ENCODE measurements around the gene DLG2.

DLG2 gene

DNA sequence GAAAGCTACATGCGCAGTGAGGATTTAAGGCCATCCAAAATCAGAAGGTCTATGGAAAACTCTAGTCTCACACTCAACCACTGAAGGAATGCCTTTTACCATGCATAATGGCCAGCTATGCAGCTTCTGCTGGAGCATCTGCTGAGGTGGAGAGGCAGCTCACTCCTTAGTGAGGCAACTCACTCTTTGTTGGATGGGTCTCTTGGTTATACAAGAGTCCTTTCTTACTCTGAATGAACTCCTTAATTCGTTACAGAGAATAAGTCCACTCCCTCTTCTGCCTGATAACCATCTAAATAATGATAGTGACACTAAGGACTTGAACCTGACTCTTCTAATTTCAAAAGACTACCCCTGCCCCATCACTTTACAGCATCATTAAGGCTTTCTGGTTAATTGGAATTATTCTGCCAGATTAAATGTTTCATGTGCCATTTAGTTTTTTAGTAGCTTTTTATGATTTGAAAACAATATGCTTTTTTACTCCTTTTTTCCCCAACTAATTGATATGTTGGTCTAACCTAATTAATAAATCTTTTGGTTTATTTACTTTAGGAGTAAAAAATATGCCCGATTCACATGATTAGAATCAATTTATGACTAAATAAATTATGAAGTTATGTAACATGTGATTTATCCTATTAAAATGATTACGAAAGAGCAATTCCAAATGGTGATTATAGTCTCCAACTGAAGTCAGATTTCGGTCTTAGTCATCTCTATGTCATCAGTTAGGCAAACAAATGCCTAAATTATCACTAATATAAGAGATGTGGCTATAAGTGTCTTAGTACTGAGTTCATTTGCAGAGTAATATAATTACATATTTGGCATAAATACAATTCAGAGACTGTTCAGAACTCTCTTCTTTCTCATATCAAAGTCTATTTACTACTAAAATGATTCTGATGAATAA is 2054.3 kb downstream of the DLG2 start:
- no peak for DNase-seq

DNA sequence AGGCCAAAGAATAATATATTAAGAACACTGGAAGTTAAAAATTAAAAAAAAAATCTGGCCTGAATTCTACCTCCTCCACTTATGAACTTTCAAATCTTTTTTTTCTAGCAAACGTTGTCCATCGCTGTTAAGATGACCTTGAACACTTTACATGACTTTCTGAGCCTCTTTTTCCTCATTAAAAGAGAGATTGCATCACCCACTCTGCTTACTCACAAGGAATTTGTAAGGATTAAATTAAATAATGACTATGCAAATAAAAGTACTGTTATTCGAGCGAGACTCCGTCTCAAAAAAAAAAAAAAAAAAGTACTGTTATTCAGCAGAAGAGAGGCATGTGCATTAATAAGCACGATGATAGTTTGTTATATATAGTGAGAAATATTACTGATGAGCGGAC is 2055.8 kb downstream of the DLG2 start:
- DNase-seq, result no peak

DNA sequence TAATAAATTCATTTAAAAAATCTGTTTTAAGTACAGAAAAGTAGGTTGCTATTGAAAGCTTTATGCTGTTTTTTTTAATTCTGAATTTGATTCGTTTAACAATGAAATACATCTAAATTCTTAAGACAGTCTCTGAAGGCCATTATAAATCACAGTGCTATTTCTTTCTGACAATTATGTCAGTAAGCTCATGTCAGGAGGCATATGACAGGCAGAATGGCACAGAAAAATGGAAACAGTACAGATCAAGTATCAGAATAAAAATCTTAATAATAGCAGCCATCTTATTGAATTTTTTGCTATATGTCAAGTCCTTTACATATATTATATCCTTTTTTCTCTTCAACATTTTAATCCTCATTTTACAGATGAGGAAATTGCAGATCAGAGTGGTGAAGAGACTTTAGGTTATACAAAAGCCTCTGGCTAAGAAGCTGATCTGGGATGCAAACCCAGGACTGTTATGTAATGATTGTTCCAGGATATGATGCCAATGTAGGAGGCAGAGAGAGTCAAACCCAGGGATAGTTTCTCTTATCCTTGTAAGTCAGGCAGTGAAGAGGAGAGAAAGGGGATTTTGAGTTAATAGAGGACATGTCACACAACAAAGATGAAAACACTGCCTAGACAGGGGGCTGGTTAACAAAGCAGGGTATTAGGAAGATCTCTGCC is 2057.9 kb downstream of the DLG2 start:
- DNase-seq, result no peak

DNA sequence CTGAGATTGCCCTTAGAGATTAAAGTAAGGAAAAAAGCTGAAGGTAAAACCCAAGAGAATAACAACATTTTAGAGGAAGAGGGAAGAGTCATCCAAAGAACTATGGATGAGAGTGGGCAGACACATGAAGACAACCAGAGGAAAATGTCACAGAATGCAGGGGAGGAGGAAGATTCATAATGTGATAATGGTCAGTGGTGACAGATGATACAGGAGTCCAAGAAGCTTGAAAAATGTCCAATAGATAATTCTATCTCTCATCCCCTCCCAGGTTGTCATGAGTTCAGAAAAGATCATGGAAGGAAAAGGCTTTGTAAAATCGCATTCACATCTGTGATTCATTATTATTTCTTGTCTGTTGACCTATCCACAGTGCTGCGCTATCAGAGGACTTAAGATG is 2058.6 kb downstream of the DLG2 start:
- no peak for DNase-seq

DNA sequence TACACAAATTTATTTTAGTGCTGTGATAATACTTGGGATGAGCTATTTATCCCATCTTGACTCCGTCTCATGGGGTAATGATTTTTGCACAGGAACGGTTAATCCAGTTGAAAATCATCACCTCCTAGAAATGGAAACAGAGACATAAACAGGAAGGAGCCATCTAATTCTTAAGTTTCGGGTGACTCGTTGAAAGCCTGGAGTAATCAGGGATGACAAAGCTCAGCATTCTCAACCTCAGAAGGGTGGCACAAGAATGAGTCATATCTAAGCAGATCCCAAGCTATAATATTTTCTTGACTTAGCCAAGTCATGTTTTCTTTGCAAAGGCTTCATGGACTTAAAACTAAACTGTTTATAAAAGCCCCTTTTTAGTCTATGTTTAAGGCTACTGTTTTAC is 2060.2 kb downstream of the DLG2 start:
- DNase-seq, result no peak

DNA sequence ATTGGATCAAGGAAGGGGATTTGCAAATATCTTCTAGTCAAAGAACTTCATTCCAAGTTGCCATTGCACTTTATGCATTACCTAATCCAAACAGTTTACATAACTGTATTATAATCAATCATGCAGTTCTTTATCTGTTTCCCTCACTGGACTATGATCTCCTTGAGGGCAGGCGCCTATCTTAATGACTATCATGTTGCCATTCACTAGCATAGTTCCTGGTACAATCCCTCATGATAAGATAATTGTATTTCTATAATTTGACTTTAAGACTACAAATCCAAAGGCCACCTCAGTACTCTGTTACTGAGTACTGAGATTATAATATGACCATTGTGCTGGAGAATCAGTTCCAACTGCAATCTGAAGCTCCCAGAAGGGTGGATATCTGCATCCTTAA is 2062.3 kb downstream of the DLG2 start:
- no peak for DNase-seq

DNA sequence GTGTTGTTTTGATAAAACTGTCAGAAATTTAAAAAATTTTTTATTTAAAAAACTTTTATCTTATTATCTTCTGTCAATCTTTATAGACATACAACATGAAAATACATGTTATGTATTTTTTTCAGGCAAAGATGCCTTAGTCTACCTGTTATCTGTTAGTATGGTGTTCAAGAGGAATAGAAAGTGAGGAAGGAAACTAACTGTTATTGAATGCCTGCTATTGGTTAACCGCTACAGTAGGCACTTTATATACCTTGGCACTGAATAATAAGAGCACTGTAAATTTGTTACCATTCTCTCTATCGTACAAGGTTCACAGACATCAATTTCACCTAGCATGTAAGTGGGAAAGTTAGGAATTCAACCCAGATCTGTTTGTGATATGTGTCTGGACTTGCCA is 2068.9 kb downstream of the DLG2 start:
- no peak for DNase-seq

DNA sequence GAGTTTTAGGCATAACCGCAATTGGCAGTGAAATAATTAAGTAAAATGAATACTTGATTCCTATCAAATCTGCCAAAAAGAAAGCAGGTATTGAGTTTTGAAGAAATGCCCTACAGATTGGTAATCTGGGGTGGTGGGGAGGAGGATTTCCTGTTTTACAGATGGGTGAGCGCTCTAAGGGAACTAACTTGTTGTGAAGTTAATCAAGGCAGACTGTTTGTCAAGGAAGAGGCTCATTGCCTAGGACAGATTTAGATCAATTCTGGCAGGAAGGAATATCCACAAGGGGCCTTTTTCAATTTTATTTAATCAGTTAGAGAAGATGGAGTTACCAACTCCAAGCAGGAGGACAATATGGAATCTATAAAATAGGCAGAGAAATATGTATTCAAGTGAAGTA is 2069.5 kb downstream of the DLG2 start:
- DNase-seq, result no peak

DNA sequence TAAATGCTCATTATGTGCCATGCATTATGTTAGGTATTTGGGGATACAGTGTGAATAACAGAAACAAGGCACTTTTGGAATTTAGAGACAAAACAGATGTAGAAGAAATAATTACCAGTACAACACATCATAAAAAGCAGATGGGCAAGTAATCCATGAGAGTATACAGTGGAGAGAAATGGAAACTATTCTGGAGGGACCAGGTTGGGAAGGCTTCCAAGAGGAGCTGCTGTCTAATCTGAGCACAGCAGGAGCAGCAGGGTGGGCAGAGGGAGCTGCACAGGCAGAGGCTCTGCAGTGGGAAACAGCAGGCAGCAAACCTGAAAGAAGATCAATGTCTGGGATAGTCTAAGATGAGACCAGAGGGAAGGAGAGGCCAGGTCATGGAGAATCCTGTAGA is 2072.3 kb downstream of the DLG2 start:
- DNase-seq, result no peak

DNA sequence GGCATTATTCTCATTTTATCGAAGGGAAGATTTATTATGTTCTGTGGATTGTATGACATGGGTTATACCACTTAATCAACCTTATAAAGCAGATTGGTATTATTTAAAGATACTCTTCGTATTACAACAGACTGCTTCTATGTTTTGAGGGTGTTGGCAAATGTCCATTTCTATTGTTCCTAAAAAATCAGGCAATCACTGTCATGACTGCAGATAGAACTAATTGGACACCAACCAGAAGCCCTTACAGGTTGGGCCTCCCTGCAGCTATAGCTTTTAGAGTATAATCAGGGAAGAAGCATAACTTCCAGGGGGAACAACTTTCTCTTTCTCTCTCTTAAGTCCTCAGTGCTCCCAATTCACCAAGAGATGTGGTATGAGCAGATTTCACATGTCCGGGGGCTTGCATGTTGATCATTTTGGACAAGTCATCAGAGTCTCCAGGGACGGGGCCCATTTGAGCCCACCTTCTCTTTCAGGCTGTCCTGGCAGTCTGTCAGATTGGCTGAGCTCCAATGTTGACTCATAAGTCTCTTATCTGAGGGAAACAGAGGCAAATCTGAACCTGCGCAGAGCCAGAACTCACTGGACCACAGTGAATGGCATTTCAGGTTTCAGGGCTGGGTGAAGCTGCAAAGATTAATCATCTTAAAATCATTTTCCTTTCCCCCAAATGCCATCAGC is 2077.0 kb downstream of the DLG2 start:
- DNase-seq, result no peak

DNA sequence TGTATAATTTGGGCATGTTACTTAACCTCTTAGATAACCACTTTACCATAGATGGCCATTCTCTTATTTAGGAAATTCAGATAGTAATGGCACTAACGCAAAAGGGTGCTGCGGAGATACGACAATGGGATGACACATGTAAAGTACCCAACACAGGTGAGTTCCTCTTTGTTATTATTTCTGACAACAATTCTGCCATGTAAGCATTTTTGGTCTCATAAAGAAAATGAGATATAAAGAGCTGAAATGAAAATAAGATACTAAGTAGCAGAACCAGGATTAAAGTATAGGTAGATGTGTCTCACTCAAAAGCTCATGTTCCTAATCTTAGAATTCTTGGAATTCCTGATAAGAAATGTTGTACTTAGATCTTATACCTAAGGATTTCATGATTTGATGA is 2080.8 kb downstream of the DLG2 start:
- DNase-seq, result no peak

DNA sequence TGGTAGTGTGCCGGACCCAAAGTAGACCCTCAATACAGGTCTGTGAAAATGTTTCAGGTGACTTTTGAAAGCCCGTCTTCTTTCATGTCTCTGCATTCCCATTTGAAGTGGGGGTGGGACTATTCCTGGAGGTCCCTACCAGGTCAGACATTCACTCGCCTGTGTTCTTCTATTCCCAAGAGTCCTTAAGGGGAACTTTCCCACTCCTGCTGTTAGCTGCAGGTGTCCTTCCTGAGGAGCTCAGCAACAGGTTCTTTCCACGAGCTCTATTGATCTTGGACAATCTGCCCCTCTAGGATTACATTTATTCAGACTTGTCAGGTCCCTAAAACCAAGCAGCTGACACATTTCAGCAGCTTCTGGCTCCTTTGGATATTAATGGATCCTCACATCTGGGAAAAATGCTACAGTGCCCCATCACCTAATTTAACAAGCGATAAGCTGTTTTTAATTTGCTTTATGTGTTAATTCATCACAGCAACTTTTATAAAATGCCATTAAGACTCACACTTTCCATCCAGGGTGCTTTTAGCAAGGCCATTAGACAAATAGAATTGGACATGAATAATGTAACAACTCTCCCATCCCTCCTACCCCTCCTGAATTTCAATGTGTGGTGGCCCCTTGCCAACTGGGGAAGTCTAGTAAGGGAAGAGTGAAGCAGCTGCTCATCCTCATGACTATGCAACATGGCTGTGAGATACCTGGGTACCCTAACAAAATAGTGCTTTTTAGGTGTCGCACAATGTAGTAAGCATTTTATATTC is 2081.5 kb downstream of the DLG2 start:
- DNase-seq, result no peak

DNA sequence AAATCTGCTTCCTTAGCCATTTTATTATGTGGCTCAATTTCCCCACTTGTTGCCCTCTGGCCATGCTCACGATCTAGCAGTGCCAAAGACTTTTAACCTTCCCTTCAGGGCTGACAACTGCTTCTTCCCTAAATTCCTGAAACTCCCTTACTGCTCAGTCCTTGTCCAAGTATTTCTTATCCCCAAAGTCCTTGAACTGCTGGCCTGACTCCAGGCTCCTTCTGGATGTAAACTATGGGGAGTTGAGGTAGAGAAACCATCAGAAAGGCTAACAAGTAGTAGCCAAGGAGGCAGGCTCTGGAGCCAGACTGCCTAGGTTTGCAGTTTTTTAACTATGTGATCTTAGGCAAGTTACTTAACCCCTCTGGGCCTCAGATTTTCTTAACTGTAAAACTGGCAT is 2082.3 kb downstream of the DLG2 start:
- DNase-seq, result no peak

DNA sequence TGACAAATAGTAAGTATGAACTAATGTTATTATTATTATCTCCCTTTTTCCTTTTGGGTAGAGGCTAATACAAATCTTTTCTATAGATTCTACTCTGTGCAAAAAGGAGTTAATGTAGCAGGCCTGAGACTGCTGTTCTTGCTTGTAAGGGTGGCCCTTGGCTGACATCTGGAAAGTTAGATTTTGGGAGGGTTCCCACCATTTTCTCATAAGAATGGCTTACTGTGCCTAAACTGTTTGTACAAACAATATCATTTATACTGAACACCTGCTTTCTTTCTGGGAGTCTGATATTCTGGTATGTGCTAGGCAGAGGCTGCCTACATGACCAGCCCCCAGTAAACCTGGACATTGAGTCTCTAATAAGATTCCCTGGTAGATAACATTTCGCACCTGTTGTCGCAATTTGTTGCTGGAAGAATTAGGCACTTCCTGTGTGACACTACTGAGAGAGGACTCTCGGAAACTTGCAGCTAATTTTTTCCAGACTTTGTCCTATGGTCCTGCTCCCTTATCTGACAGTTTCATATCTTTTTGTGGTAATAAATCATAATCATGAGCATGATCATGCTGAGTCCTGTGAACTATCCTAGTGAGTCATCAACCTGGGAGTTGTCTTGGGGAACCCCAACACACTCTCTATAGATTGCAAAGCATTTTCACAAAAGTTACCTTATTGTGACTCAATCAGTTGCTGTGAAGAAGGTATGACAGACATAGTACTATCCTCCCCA is 2083.3 kb downstream of the DLG2 start:
- no peak for DNase-seq

DNA sequence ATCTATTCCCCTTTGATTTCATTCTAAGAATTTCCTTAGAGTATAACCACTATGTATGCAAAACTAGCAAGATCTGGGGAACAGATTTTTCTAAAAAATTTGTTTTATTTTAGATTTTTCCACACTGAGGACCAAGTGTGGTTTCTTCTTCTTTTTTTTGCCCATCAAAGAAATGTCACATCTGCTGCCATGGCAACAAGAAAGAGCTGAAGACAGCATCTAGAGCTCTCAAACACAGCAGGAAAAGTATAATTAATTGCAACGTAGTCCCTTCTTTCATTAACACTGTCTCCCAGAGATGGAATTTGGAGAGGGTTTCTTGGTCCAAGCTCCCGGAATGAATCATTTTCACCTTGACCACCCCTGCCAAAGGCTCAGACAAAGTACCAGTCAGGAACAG is 2084.3 kb downstream of the DLG2 start:
- no peak for DNase-seq

DNA sequence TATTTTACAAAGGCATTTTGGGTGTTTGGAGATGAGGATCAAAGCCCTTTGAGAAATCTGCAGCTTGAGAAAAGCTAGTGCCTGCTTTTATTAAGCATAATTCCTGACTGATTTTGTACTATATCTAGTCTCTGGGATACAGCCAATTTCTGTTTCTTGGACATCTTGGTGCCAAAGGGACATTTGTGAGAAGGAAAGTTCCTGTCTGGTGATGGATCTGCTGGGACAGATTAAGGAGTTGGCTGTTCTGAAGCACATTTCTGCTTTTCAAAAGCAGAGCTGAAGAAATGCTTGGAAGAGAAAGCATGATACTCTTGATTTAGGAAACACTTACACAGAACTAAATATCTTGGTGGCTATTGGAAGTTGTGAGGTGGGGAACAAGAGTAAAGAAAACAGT is 2086.4 kb downstream of the DLG2 start:
- no peak for DNase-seq

DNA sequence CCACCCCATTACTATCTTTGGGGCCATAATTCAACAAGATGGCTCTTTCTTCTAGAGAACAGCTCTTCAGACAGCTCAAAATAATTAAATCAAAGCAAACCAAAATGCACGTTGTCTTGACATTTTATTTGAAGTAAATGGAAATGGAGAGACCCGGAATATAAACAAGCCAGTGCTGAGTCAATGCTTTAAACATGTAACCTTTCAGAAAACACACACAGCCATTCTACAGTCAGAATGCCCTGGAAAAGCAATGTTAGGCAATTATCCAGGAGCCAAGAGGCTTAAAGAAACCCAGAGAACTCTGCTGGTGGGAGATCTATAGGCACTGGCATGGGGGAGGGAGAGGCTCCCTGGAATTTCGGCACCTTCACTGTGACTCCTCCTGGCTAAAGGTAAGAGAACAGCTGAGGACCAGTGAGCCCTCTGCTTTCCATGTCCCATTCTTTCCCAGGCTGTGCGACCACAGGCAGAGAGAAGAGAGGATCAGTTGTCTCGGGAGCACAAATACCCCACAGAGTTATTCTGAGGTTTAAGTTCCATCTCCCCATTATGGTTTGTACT is 2086.9 kb downstream of the DLG2 start:
- DNase-seq, result no peak

DNA sequence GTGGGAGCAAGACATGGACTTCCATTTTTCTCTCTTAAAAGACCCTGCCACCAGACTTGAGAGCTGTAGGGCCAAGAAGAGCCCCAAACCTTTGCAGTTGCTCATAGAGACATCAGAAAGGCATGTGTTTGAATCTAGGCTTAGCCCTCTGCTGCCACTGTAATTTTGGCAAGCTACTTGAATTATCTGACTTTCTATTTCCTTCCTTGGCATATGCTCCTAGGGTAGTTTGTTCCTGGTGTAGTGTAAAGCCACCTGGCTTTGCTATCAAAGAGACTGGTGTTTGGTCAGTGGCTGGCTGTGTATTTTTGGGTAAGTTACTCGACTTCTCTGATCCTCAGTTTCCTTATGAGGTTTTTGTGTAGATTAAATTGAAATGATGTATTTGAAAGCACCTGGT is 2088.9 kb downstream of the DLG2 start:
- no peak for DNase-seq

DNA sequence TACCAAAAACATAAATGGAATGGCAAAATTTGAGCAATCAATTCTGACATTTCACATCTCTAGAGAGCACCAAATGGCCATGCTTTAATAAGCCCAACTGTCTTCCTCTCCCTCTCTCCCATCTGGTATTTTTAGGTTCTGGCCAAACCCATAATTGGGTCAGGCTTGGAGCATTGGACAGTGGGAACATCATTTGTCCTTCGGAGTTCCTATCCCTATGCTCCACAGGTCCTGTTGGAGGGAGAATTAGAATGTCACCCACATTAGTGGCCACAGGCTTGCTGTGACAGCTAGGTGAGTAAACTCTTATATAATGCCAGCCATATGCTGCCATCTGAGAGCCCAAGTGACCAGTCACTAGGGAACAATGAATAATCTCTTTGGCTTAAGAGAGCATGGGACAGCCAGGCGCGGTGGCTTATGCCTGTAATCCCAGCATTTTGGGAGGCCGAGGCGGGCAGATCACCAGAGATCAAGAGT is 2090.0 kb downstream of the DLG2 start:
- no peak for DNase-seq

DNA sequence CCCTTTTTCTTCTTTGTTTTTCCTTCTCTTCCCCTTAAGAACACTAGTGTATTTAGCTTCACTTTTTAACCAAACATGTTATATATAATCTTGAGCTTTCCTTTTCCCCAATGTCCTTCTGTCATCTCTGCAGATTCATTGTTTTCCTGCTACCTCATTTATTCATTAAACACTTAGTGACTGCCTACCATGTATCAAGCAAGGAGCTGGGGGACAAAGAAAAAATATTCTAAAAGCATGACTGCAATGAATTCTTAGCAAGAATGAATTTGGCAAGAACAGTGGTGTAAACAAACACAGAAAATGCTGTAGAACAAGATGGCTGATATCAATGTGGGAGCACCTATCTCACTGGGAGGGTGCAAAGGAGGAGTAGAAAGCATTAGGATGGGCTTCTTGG is 2094.0 kb downstream of the DLG2 start:
- DNase-seq, result no peak

DNA sequence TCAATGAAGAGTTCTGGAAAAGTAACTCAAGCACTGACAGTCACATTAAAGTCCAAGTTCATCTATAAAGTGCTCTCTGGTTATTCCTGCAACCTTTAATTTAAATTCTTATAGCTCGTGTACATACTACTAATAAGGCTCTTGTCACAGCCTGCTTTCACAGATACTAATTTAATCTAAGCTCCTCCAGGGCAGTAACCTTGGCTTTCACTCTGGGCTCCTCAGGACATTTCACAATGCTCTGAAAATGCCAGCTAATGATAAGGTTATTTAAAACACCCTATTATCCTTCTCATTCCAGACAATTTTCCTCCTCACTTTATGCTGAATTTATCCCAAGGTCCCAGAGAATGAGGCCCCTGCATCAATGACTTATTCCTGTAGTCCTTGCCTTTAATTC is 2098.3 kb downstream of the DLG2 start:
- DNase-seq, result no peak

DNA sequence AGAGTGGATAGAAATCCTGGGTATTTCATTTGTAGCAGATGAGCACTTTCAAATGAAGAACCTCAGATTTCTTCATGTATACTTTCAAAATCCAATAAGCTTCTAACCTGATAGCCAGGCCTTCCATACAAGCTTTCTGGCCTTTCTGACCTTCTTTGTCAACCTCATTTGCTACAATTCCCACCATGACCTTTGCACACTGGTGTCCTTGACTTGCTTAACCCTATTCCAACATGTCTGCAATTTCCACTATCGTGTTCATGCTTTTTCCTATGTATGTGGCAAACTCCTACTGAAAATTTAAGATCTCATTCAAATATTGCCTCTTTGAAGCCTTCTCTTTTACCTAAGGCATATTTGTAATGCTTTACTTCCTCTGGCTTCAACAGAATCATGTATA is 2098.9 kb downstream of the DLG2 start:
- DNase-seq, result no peak
